SK-N-SH (cell line): Measurements from ENCODE around the gene NLGN1. TPM values are rescaled to one million over a fixed set of nuclear protein-coding genes. Genes with fewer than 3 reads are reported as not detected.

Experiments used
- CTCF ChIA-PET: fragments of 300-600, 350-600 bp; formaldehyde crosslinking; extraction: SDS; loops from one replicate; lab custom pipeline; 2021; lab: Yijun Ruan, JAX
- POLR2A ChIA-PET: fragments of 350-600 bp; sonication (Branson Sonifier 250); formaldehyde crosslinking; extraction: SDS; loops from one replicate; lab custom pipeline; 2020; ENCODE audit warnings: antibody characterized with exemption, inconsistent platforms; lab: Yijun Ruan, JAX
- DNase-seq: peaks from one replicate; pipeline ENCODE4 v3.0.0; 2012
- H2AFZ ChIP-seq: fragments of 200-600 bp; sonication (generic); 2 replicates; pipeline ENCODE4 v1.8.1; 2016; ENCODE audit warnings: antibody characterized with exemption, mild to moderate bottlenecking, low read depth
- H3F3A ChIP-seq: fragments of 200-600 bp; sonication (generic); replicated peaks from 2 replicates; pipeline ENCODE3; 2016; ENCODE audit warnings: antibody characterized with exemption, mild to moderate bottlenecking; ENCODE audit not compliant: insufficient read depth
- H3K27ac ChIP-seq, 2 experiments: fragments of 200-500 bp in 1 of 2; fragments of 200-600 bp in 1 of 2; sonication (Bioruptor generic) in 1 of 2; sonication (generic), shearing (Covaris generic) in 1 of 2; 2 replicates each; pipeline versions ENCODE4 v1.5.1 to v1.6.1; 2014 to 2016; ENCODE audit warnings: low read depth in 2 of 2, inconsistent platforms in 1 of 2, low read length in 1 of 2, mild to moderate bottlenecking in 1 of 2, mixed read lengths in 1 of 2
- H3K27me3 ChIP-seq: fragments of 200-600 bp; sonication (generic), shearing (Covaris generic); 2 replicates; pipeline ENCODE4 v1.6.1; 2016; ENCODE audit warnings: mixed run types; ENCODE audit not compliant: insufficient read depth
- H3K36me3 ChIP-seq, 2 experiments: fragments of 200-500 bp in 1 of 2; fragments of 200-600 bp in 1 of 2; sonication (Bioruptor generic) in 1 of 2; sonication (generic) in 1 of 2; replicated peaks in 1 of 2; 2 replicates each; pipeline versions ENCODE3 to v1.5.1; 2014 to 2016; ENCODE audit warnings: low read length in 1 of 2, mild to moderate bottlenecking in 1 of 2; ENCODE audit not compliant: insufficient read depth in 2 of 2, control insufficient read depth in 1 of 2
- H3K4me1 ChIP-seq, 2 experiments: fragments of 200-500 bp in 1 of 2; fragments of 200-600 bp in 1 of 2; sonication (Bioruptor generic) in 1 of 2; sonication (generic), shearing (Covaris generic) in 1 of 2; 2 replicates each; pipeline versions ENCODE4 v1.5.1 to v1.6.1; 2014 to 2016; ENCODE audit warnings: low read depth in 1 of 2, low read length in 1 of 2, mixed run types in 1 of 2; ENCODE audit not compliant: insufficient read depth in 2 of 2, control insufficient read depth in 1 of 2
- H3K4me2 ChIP-seq: fragments of 200-600 bp; sonication (generic), shearing (Covaris generic); 2 replicates; pipeline ENCODE4 v1.6.1; 2017; ENCODE audit warnings: mixed run types
- H3K4me3 ChIP-seq, 2 experiments: fragments of 200-500 bp in 1 of 2; fragments of 200-600 bp in 1 of 2; sonication (Bioruptor generic) in 1 of 2; sonication (generic), shearing (Covaris generic) in 1 of 2; 2 replicates each; pipeline versions ENCODE4 v1.5.1 to v1.8.1; 2014 to 2016; ENCODE audit warnings: low read depth in 2 of 2, inconsistent platforms in 1 of 2, low read length in 1 of 2, mild to moderate bottlenecking in 1 of 2, mixed read lengths in 1 of 2, moderate library complexity in 1 of 2
- H3K79me2 ChIP-seq: fragments of 200-600 bp; sonication (generic); 2 replicates; pipeline ENCODE4 v1.8.1; 2017; ENCODE audit warnings: mild to moderate bottlenecking; ENCODE audit not compliant: insufficient read depth
- H3K9ac ChIP-seq: fragments of 200-600 bp; sonication (generic); 2 replicates; pipeline ENCODE4 v1.6.1; 2017; ENCODE audit warnings: mixed run types
- H3K9me2 ChIP-seq: fragments of 200-600 bp; sonication (generic); 2 replicates; pipeline ENCODE4 v1.6.1; 2017; ENCODE audit warnings: mixed run types
- H3K9me3 ChIP-seq: fragments of 200-600 bp; sonication (generic); 2 replicates; pipeline ENCODE4 v1.6.1; 2017; ENCODE audit warnings: mixed run types, mild to moderate bottlenecking, moderate library complexity
- H4K20me1 ChIP-seq: fragments of 200-600 bp; sonication (generic); 2 replicates; pipeline ENCODE4 v1.6.1; 2017; ENCODE audit warnings: mild to moderate bottlenecking, mixed run types; ENCODE audit not compliant: insufficient read depth
- CHD2 ChIP-seq: fragments of 150-350 bp; IDR thresholded peaks from 2 replicates; pipeline ENCODE4 v1.6.1; 2018; ENCODE audit warnings: low read length; ENCODE audit not compliant: partially characterized antibody
- ELF1 ChIP-seq: IDR thresholded peaks from 2 replicates; pipeline ENCODE4 v1.4.0; 2012
- EZH2phosphoT487 ChIP-seq: fragments of 200-600 bp; sonication (generic); IDR thresholded peaks from 2 replicates; pipeline ENCODE4 v1.6.1; 2017; ENCODE audit warnings: low read depth, mixed run types, mild to moderate bottlenecking, antibody characterized with exemption, moderate library complexity, borderline replicate concordance
- FOSL2 ChIP-seq: IDR thresholded peaks from 2 replicates; pipeline ENCODE4 v1.4.0; 2012; ENCODE audit warnings: low read depth, mild to moderate bottlenecking, moderate library complexity, borderline replicate concordance
- FOXJ3 ChIP-seq: sonication (generic); formaldehyde crosslinking; IDR thresholded peaks from 2 replicates; pipeline ENCODE4 v1.5.1; 2020; ENCODE audit warnings: mild to moderate bottlenecking, missing genetic modification reagents
- GATA2 ChIP-seq: sonication (generic); formaldehyde crosslinking; IDR thresholded peaks from 2 replicates; pipeline ENCODE4 v1.5.0; 2020; ENCODE audit warnings: mild to moderate bottlenecking, missing genetic modification reagents
- JUND ChIP-seq: IDR thresholded peaks from 2 replicates; pipeline ENCODE4 v1.4.0; 2012
- MXI1 ChIP-seq: IDR thresholded peaks from 2 replicates; pipeline ENCODE4 v1.6.1; 2012; ENCODE audit warnings: mild to moderate bottlenecking, low read depth, low read length, improper control_type of control experiment
- NFIC ChIP-seq: IDR thresholded peaks from 2 replicates; pipeline ENCODE4 v1.4.0; 2012; ENCODE audit warnings: borderline replicate concordance
- NRF1 ChIP-seq: IDR thresholded peaks from 2 replicates; pipeline ENCODE4 v1.6.1; 2012; ENCODE audit warnings: low read depth, mild to moderate bottlenecking, low read length
- POLR2AphosphoS5 ChIP-seq: IDR thresholded peaks from 2 replicates; pipeline ENCODE4 v1.6.1; 2012; ENCODE audit warnings: low read depth, low read length
- RAD21 ChIP-seq: IDR thresholded peaks from 2 replicates; pipeline ENCODE4 v1.6.1; 2012; ENCODE audit warnings: mild to moderate bottlenecking, low read length
- RFX5 ChIP-seq: IDR thresholded peaks from 2 replicates; pipeline ENCODE4 v1.6.1; 2012; ENCODE audit warnings: mild to moderate bottlenecking, improper control_type of control experiment, low read length
- RXRA ChIP-seq: IDR thresholded peaks from 2 replicates; pipeline ENCODE4 v1.4.0; 2012; ENCODE audit warnings: low read depth, mild to moderate bottlenecking, borderline replicate concordance
- SMC3 ChIP-seq: IDR thresholded peaks from 2 replicates; pipeline ENCODE4 v1.6.1; 2012; ENCODE audit warnings: low read depth, low read length, improper control_type of control experiment
- TAF1 ChIP-seq: IDR thresholded peaks from 2 replicates; pipeline ENCODE4 v1.6.1; 2012; ENCODE audit warnings: low read depth, mild to moderate bottlenecking, low read length, moderate library complexity, borderline replicate concordance
- TCF12 ChIP-seq: IDR thresholded peaks from 2 replicates; pipeline ENCODE4 v1.4.0; 2012
- TEAD4 ChIP-seq: IDR thresholded peaks from 2 replicates; pipeline ENCODE4 v1.4.0; 2012; ENCODE audit warnings: mild to moderate bottlenecking, borderline replicate concordance; ENCODE audit not compliant: insufficient read depth
- YY1 ChIP-seq: IDR thresholded peaks from 2 replicates; pipeline ENCODE4 v1.4.0; 2012; ENCODE audit warnings: low read depth, mild to moderate bottlenecking
- WGBS: methylation state at CpG from one replicate; pipeline ENCODE4 v1.1.6; 2017; ENCODE audit warnings: low lambda C conversion rate; 5-methylcytosine and 5-hydroxymethylcytosine counted together
- polyA plus RNA-seq, 3 experiments: library from polyadenylated mRNA; depleted of rRNA; stranded (reverse); fragments of >200 nt; gene quantifications; 2 replicates each; pipeline ENCODE4 v1.2.3, GENCODE V29; 2012
- TF ChIP-seq, protein P1 (sequence below): fragments of 150-350 bp; IDR thresholded peaks from 2 replicates; pipeline ENCODE4 v1.6.1; 2017; ENCODE audit warnings: antibody characterized with exemption, low read length, low read depth, borderline replicate concordance
- TF ChIP-seq, protein P2 (sequence below): fragments of 200-600 bp; sonication (generic); IDR thresholded peaks from 2 replicates; pipeline ENCODE4 v1.6.1; 2017; ENCODE audit warnings: antibody characterized with exemption, mild to moderate bottlenecking, moderate library complexity

NLGN1 gene
- polyA plus RNA-seq, 1 of the 3 experiments (the other 2 are of a cell fraction): 1.5 TPM

DNA sequence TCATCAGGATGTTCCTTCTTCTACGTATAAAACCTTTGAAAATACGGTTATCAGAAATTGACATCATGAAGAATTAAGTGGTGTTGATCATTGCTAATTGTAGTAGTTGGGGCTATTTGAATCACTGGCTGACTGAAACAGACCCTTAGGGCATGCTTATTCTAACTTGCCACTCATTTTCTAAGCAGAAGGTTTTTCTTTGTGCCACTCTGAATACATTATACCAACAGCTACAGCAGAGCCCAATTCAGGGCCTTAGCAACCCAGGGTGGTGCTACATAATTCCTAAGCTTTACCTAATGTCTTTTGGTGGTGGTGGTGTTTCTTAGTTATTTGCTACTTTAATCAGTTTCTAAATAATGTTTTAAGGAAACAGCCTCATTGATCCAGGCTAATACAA is 524.2 kb downstream of the NLGN1 start:
- H3K4me3 ChIP-seq: no peak overlapping the region
- no peak for DNase-seq
- no peaks in the 10 kb centered on the region for H3K9me2 ChIP-seq
- H3K79me2 ChIP-seq: no peaks in the 10 kb centered on the region
- H3F3A ChIP-seq: no peaks in the 10 kb centered on the region
- POLR2A ChIA-PET: no interaction called here
- H3K4me1 ChIP-seq: no peaks in the 10 kb centered on the region
- no peaks in the 10 kb centered on the region for H3K9me3 ChIP-seq
- no peaks in the 10 kb centered on the region for H4K20me1 ChIP-seq
- no peaks in the 10 kb centered on the region for H3K36me3 ChIP-seq
- no peak overlapping the region for H3K27ac ChIP-seq
- no peak overlapping the region for H3K4me2 ChIP-seq
- no peak for TF ChIP-seq RFX5
- no peak for TF ChIP-seq SMC3
- TF ChIP-seq, protein P1, sequence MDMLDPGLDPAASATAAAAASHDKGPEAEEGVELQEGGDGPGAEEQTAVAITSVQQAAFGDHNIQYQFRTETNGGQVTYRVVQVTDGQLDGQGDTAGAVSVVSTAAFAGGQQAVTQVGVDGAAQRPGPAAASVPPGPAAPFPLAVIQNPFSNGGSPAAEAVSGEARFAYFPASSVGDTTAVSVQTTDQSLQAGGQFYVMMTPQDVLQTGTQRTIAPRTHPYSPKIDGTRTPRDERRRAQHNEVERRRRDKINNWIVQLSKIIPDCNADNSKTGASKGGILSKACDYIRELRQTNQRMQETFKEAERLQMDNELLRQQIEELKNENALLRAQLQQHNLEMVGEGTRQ: no peak
- TF ChIP-seq TCF12: no peak
- TF ChIP-seq FOSL2: no peak
- H3K27me3 ChIP-seq: no peaks in the 10 kb centered on the region
- CTCF ChIA-PET: interaction anchor here (1.3 kb wide), 1 partner anchor 15 kb away, joined by 4 read pairs; no protein-coding TSS in a partner anchor
- H2AFZ ChIP-seq: no peak overlapping the region
- H3K9ac ChIP-seq: no peak overlapping the region
- WGBS: 100% methylated on average over 2 of the region's 2 CpGs

DNA sequence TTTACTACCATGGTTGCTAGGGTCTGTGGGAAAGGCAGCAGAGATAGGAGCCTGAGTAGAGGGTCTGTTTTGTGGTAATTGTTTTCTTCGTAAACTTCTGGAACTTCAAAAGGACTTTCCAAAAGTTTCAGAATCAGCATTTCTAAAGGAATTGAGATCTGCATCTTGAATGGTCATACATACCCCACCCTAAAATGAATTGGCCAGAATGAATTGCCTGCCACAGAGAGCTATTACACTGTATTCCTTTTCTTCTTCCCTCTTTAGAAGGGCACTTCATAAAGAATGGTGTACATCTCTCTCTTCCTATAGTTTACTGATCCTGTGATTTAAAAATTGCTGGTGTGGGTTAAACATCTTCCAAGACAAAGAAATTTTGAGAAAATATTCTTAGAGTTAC is 525.7 kb downstream of the NLGN1 start:
- no peaks in the 10 kb centered on the region for H3K9me3 ChIP-seq
- no peaks in the 10 kb centered on the region for H3K4me1 ChIP-seq
- POLR2A ChIA-PET: no interaction called here
- H3K27ac ChIP-seq: no peak overlapping the region
- H3F3A ChIP-seq: no peaks in the 10 kb centered on the region
- no peak for TF ChIP-seq RAD21
- no peak for TF ChIP-seq NRF1
- no peak for TF ChIP-seq TEAD4
- TF ChIP-seq POLR2AphosphoS5: no peak
- no peak for TF ChIP-seq NFIC
- no peak for TF ChIP-seq MXI1
- no peak for TF ChIP-seq ELF1
- TF ChIP-seq, protein P1: no peak
- no peak for TF ChIP-seq FOSL2
- H3K9me2 ChIP-seq: no peaks in the 10 kb centered on the region
- H3K36me3 ChIP-seq: no peaks in the 10 kb centered on the region
- CTCF ChIA-PET: interaction anchor here (1.2 kb wide), 1 partner anchor 34 kb away, joined by 3 read pairs; no protein-coding TSS in a partner anchor
- H2AFZ ChIP-seq: no peak overlapping the region
- H3K4me3 ChIP-seq: no peak overlapping the region
- no peak overlapping the region for H3K9ac ChIP-seq
- WGBS: 88% methylated on average over 1 of the region's 1 CpG
- no peak for DNase-seq
- no peaks in the 10 kb centered on the region for H3K79me2 ChIP-seq
- no peaks in the 10 kb centered on the region for H3K27me3 ChIP-seq
- H3K4me2 ChIP-seq: no peak overlapping the region
- H4K20me1 ChIP-seq: no peaks in the 10 kb centered on the region

DNA sequence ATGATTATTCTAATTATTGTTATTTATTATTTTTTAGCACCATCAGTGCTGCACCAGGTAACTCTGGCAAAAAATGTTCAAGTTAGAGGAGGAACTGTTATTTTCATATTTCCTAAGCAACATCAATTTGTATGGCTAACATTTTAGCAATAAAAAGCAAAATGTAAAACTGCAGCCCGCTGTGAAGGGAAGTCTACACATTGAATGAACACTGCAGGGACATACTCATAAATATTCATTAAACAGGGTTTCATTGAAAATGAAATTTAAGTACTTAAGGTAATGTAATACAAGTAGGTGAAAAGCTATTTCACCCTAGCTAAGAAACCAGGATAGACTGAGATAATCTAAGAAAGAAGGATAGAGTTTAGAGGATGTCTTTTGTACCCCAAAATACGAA is 532.7 kb downstream of the NLGN1 start:
- Histone ChIP-seq H3K9me3 (no peaks in the 10 kb centered on the region), H3K27me3 (no peaks in the 10 kb centered on the region), H3K9ac (no peak overlapping the region), H3K4me1 (peaks cover 0 to 9% of the 10 kb centered on the region in 2 experiments; a peak in 1 of 4 replicates), H2AFZ (no peak overlapping the region), H3F3A (peaks cover 4% of the 10 kb centered on the region), H3K4me3 (no peak overlapping the region), H3K27ac (no peak overlapping the region), H3K4me2 (no peak overlapping the region), H3K79me2 (no peaks in the 10 kb centered on the region), H3K36me3 (no peaks in the 10 kb centered on the region), H4K20me1 (no peaks in the 10 kb centered on the region), H3K9me2 (no peaks in the 10 kb centered on the region)
- POLR2A ChIA-PET: no interaction called here
- CTCF ChIA-PET: interaction anchor here (1.1 to 1.2 kb wide), 2 partner anchors 10 to 14 kb away, joined by 3 to 4 read pairs; no protein-coding TSS in a partner anchor
- 92% methylated on average over 2 of the region's 2 CpGs for WGBS
- no peak for DNase-seq
- no peak for TF ChIP-seq YY1
- no peak for TF ChIP-seq TAF1
- TF ChIP-seq JUND: no peak
- TF ChIP-seq CHD2: no peak
- TF ChIP-seq FOXJ3 (CRISPR knock-in tag): no peak
- TF ChIP-seq, protein P2, sequence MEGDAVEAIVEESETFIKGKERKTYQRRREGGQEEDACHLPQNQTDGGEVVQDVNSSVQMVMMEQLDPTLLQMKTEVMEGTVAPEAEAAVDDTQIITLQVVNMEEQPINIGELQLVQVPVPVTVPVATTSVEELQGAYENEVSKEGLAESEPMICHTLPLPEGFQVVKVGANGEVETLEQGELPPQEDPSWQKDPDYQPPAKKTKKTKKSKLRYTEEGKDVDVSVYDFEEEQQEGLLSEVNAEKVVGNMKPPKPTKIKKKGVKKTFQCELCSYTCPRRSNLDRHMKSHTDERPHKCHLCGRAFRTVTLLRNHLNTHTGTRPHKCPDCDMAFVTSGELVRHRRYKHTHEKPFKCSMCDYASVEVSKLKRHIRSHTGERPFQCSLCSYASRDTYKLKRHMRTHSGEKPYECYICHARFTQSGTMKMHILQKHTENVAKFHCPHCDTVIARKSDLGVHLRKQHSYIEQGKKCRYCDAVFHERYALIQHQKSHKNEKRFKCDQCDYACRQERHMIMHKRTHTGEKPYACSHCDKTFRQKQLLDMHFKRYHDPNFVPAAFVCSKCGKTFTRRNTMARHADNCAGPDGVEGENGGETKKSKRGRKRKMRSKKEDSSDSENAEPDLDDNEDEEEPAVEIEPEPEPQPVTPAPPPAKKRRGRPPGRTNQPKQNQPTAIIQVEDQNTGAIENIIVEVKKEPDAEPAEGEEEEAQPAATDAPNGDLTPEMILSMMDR: no peak
- TF ChIP-seq, protein P1: no peak
- TF ChIP-seq EZH2phosphoT487: no peak
- no peak for TF ChIP-seq TEAD4
- no peak for TF ChIP-seq TCF12
- TF ChIP-seq GATA2 (CRISPR knock-in tag): no peak
- TF ChIP-seq RXRA: no peak
